ENCODE data around the gene PPP1R14C. TPM values are rescaled to one million over a fixed set of nuclear protein-coding genes. Genes with fewer than 3 reads are reported as not detected.

The PPP1R14C gene
- 100 to 1,000 TPM in 1 of 2 donors, 10 to 100 TPM in 1; 94.9 to 114 TPM for total RNA-seq
- long read RNA-seq, transcript PPP1R14C-201 (4 exons, 2,152 nt) = major isoform, 18 of 21 reads
- long read RNA-seq, partial matches to known transcripts = 0 of 21 reads
- long read RNA-seq, other reads (novel, unspliced or antisense) = 3 of 21 reads

GRCh38 chr6:150142670-150143515 lies at the start of gene PPP1R14C:
Gene PPP1R14C, plus strand, starts transcription at chr6:150143044. Its CDS starts 149 bp downstream, at chr6:150143193.
- intact Hi-C loops (cut with DNase I) = loop anchor here in 1 of 2 donors (2.0 to 5.0 kb wide), 3 partner anchors 34 to 179 kb away; no protein-coding TSS in a partner anchor
- ATAC-seq (peak; percentile 85 to 90), DNase-seq (peak; percentile 47)

GRCh38 chr6:150093397-150093796 lies 49.4 kb upstream of the PPP1R14C start:
- intact Hi-C loops (cut with DNase I) = no loop called here
- no peak for ATAC-seq
- DNase-seq = no peak

- no peak for ATAC-seq
- intact Hi-C loops (cut with DNase I) = no loop called here
- no peak for DNase-seq
Measured at GRCh38 chr6:150098155-150098554, 44.7 kb upstream of the PPP1R14C start.

GRCh38 chr6:150099546-150099945 lies 43.3 kb upstream of the PPP1R14C start:
- intact Hi-C loops (cut with DNase I) = no loop called here
- ATAC-seq = no peak
- DNase-seq = no peak

GRCh38 chr6:150099953-150100352 lies 42.9 kb upstream of the PPP1R14C start:
- ATAC-seq (no peak), DNase-seq (no peak)
- intact Hi-C loops (cut with DNase I) = no loop called here

GRCh38 chr6:150100745-150101144 lies 42.1 kb upstream of the PPP1R14C start:
- DNase-seq (no peak), ATAC-seq (no peak)
- intact Hi-C loops (cut with DNase I) = no loop called here

- intact Hi-C loops (cut with DNase I) = no loop called here
- DNase-seq (no peak), ATAC-seq (no peak)
Measured at GRCh38 chr6:150102750-150103270, 40.0 kb upstream of the PPP1R14C start.

- intact Hi-C loops (cut with DNase I) = no loop called here
Measured at GRCh38 chr6:150112233-150112632, 30.6 kb upstream of the PPP1R14C start.

GRCh38 chr6:150115769-150116168 lies 27.1 kb upstream of the PPP1R14C start:
- ATAC-seq = no peak
- no peak for DNase-seq
- intact Hi-C loops (cut with DNase I) = no loop called here

More at GRCh38 chr6:150112233-150112632, 30.6 kb upstream of the PPP1R14C start:
- ATAC-seq (no peak), DNase-seq (no peak)

- intact Hi-C loops (cut with DNase I) = no loop called here
- no peak for ATAC-seq
- DNase-seq = no peak
Measured at GRCh38 chr6:150116200-150116800, 26.5 kb upstream of the PPP1R14C start.

GRCh38 chr6:150118203-150118602 lies 24.6 kb upstream of the PPP1R14C start:
- intact Hi-C loops (cut with DNase I) = no loop called here
- no peak for ATAC-seq

GRCh38 chr6:150118627-150119026 lies 24.2 kb upstream of the PPP1R14C start:
- DNase-seq = no peak
- peak; percentile 12 to 38 for ATAC-seq
- intact Hi-C loops (cut with DNase I) = no loop called here

More at GRCh38 chr6:150118203-150118602, 24.6 kb upstream of the PPP1R14C start:
- no peak for DNase-seq

GRCh38 chr6:150119173-150119572 lies 23.7 kb upstream of the PPP1R14C start:
- no peak for DNase-seq
- no peak for ATAC-seq
- intact Hi-C loops (cut with DNase I) = no loop called here

GRCh38 chr6:150123645-150124044 lies 19.2 kb upstream of the PPP1R14C start:
- no peak for ATAC-seq
- no peak for DNase-seq
- intact Hi-C loops (cut with DNase I) = no loop called here

GRCh38 chr6:150124235-150124634 lies 18.6 kb upstream of the PPP1R14C start:
- DNase-seq (no peak), ATAC-seq (no peak)
- intact Hi-C loops (cut with DNase I) = no loop called here

GRCh38 chr6:150126641-150127291 lies 16.1 kb upstream of the PPP1R14C start:
- DNase-seq (no peak), ATAC-seq (no peak)
- intact Hi-C loops (cut with DNase I) = no loop called here

- intact Hi-C loops (cut with DNase I) = no loop called here
- no peak for DNase-seq
- ATAC-seq = no peak
Measured at GRCh38 chr6:150128425-150128824, 14.4 kb upstream of the PPP1R14C start.

GRCh38 chr6:150129616-150130505 lies 13.0 kb upstream of the PPP1R14C start:
- ATAC-seq (no peak), DNase-seq (no peak)
- intact Hi-C loops (cut with DNase I) = no loop called here

GRCh38 chr6:150133686-150134085 lies 9.2 kb upstream of the PPP1R14C start:
- no peak for ATAC-seq
- intact Hi-C loops (cut with DNase I) = no loop called here
- DNase-seq = no peak

Measured in left cardiac atrium (tissue), 4 donors.